Muscle layer of duodenum (tissue), 2 donors: Measurements from ENCODE around the gene PLAGL2.

Source experiments
- H3K27ac ChIP-seq: one replicate; pipeline ENCODE4 v1.7.0; 2013; ENCODE audit warnings: mild to moderate bottlenecking, low read length
- H3K27me3 ChIP-seq: one replicate; pipeline ENCODE4 v1.7.0; 2013; ENCODE audit warnings: low read depth, mild to moderate bottlenecking, control low read depth, low read length
- H3K36me3 ChIP-seq, 2 donors: one replicate each; pipeline ENCODE4 v1.7.0; 2013; ENCODE audit warnings: low read length in 2 of 2, control low read depth in 1 of 2, mild to moderate bottlenecking in 1 of 2; ENCODE audit not compliant: insufficient read depth in 2 of 2, control insufficient read depth in 1 of 2
- H3K4me1 ChIP-seq, 2 donors: one replicate each; pipeline ENCODE4 v1.7.0; 2013; ENCODE audit warnings: low read length in 2 of 2, mild to moderate bottlenecking in 2 of 2, control low read depth in 1 of 2, moderate library complexity in 1 of 2; ENCODE audit not compliant: insufficient read depth in 2 of 2, control insufficient read depth in 1 of 2
- H3K4me3 ChIP-seq, 2 donors: one replicate each; pipeline ENCODE4 v1.7.0; 2013; ENCODE audit warnings: low read length in 2 of 2, low read depth in 1 of 2, mild to moderate bottlenecking in 1 of 2
- H3K9me3 ChIP-seq, 2 donors: one replicate each; pipeline ENCODE4 v1.7.0; 2013; ENCODE audit warnings: low read length in 2 of 2, control low read depth in 1 of 2, mild to moderate bottlenecking in 1 of 2; ENCODE audit not compliant: control insufficient read depth in 1 of 2
- donor health status: healthy.

The PLAGL2 gene

DNA sequence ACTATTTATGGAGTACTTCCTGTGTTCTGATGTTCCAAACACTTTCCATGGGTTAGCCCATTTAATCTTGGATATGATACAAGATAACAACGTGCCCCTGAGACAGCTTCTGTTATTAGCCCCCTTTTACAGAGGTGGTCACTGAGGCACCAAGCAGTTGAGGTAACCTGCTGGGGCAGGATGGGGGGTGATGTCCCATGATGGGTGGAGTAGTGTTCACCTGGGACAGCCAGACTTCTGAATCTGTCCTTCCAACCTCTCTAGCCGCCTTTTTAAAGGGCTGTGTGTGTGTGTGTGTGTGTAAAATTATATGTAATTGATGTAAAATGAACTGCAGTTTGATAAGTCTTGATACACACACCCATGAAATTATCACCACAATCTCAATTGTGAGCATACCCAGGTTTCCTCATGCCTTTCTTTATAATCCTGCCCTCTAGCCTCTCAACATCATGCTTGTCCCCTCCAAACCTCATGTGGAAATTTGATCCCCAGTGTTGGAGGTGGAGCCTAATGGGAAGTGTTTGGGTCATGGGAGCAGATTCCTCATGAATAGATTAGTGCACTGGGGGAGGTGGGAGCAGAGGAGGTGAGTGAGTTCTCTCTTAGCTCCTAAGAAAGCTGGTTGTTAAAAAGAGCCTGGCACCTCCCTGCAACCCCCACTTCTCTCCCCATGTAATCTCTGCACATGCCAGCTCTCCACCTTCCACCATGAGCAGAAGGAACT, 39.2 kb downstream of the PLAGL2 start:
- no peak overlapping the region for H3K4me3 ChIP-seq
- H3K36me3 ChIP-seq: peaks cover 18 to 41% of the 10 kb centered on the region in 2 donors
- H3K9me3 ChIP-seq: no peaks in the 10 kb centered on the region
- no peak overlapping the region for H3K27ac ChIP-seq
- H3K4me1 ChIP-seq: no peaks in the 10 kb centered on the region
- H3K27me3 ChIP-seq: no peaks in the 10 kb centered on the region

- peaks cover 21 to 45% of the 10 kb centered on the region in 2 donors for H3K36me3 ChIP-seq
These were observed 40.0 kb downstream of the PLAGL2 start for GRCh38 chr20:32167552-32167951.

DNA sequence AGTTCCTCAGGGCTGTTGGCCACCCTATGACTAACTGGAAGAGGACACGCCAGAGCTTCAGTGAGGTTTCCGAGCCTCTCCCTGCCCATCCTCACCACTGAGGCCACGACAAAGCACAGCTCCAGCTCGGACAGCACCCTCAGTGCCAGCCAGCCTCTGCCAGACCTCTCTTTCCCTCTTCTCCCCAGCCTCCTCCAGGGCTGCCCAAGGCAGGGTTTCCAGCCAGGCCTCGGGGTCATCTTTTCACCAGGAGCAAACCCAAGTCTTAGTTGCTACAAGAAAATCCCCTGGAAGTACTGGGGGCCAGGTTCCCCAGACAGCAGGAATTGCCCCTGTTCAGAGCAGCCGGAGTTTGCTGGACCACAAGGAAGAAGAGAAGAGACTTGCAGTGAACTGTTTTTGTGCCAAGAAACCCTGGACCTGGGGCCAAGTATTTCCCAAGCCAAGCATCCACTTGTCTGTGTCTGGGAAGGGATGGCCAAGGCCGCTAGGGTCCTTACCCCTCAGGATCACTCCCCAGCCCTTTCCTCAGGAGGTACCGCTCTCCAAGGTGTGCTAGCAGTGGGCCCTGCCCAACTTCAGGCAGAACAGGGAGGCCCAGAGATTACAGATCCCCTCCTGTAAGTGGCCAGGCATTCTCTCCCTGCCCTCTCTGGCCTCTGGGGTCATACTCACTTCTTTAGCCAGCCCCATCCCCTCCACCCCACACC, 41.6 kb downstream of the PLAGL2 start:
- Histone ChIP-seq H3K27ac (no peak overlapping the region), H3K4me1 (no peaks in the 10 kb centered on the region), H3K9me3 (no peaks in the 10 kb centered on the region), H3K36me3 (peaks cover 37 to 61% of the 10 kb centered on the region in 2 donors), H3K4me3 (no peak overlapping the region), H3K27me3 (no peaks in the 10 kb centered on the region)

More at GRCh38 chr20:32167552-32167951, 40.0 kb downstream of the PLAGL2 start:
- no peaks in the 10 kb centered on the region for H3K27me3 ChIP-seq
- no peak overlapping the region for H3K4me3 ChIP-seq
- H3K4me1 ChIP-seq: no peaks in the 10 kb centered on the region
- no peaks in the 10 kb centered on the region for H3K9me3 ChIP-seq
- H3K27ac ChIP-seq: no peak overlapping the region

DNA sequence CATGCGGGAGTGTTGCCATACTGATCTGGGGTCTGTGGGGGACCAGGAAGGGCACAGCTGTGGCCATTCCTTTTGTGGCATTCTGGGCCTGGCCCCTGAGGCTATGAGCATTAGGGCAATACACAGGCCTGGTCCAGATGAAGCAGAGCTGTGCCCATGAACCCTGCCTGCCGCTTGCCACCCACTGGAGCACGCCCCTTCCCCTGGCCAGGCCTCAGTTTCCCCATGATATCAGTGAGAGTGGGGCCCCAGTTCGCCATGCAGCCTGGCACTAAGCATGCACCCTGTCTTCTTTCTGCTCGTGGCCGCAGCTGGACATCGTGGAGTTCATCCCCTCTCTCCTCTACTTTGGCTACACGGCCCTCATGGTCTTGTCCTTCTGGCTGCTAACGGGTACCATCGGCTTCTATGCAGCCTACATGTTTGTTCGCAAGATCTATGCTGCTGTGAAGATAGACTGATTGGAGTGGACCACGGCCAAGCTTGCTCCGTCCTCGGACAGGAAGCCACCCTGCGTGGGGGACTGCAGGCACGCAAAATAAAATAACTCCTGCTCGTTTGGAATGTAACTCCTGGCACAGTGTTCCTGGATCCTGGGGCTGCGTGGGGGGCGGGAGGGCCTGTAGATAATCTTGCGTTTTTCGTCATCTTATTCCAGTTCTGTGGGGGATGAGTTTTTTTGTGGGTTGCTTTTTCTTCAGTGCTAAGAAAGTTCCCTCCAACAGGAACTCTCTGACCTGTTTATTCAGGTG, 42.4 kb downstream of the PLAGL2 start:
- Histone ChIP-seq H3K36me3 (peaks cover 41 to 67% of the 10 kb centered on the region in 2 donors), H3K4me3 (no peak overlapping the region), H3K27ac (no peak overlapping the region), H3K9me3 (no peaks in the 10 kb centered on the region), H3K27me3 (no peaks in the 10 kb centered on the region), H3K4me1 (no peaks in the 10 kb centered on the region)

DNA sequence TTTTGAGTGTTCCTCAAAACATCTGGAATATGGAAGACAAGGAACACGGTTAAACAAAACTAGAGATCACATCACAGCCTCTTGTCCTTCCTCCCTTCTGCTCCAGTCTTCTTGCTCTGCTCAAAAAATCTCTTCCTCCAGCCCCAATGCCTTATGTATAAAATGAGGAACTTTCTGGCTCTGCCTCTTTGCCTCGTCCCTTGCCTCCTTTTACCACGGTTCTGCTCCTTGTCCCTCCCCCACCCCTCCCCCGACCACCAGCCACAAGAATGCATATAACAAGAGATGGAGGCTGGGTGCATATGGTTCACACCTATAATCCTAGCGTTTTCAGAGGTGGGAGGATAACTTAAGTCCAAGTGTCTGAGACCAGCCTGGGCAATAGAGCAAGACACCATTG, 43.6 kb downstream of the PLAGL2 start:
- Histone ChIP-seq H3K4me1 (no peaks in the 10 kb centered on the region), H3K9me3 (no peaks in the 10 kb centered on the region), H3K36me3 (peaks cover 53 to 79% of the 10 kb centered on the region in 2 donors), H3K27me3 (no peaks in the 10 kb centered on the region), H3K27ac (no peak overlapping the region), H3K4me3 (no peak overlapping the region)

DNA sequence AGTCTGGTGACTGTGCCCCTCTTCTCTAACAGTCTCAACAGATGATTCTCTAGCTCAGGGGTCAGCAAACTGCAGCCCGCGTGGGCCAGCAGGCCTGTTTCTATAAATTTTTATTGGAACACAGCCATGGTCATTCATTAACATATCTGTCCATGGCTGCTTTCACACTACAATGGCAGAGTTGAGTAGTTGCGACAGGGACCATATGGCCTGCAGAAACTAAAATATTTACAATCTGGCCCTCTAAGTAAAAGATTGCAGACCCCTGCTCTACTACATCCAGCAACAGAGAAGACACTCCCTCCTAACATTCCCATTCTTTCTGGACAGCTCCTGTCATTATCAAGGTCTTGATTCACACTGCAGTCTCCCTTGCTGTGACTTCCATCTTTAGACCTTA, 45.2 kb downstream of the PLAGL2 start:
- peaks cover 56 to 89% of the 10 kb centered on the region in 2 donors for H3K36me3 ChIP-seq
- no peak overlapping the region for H3K4me3 ChIP-seq
- no peak overlapping the region for H3K27ac ChIP-seq
- no peaks in the 10 kb centered on the region for H3K27me3 ChIP-seq
- no peaks in the 10 kb centered on the region for H3K9me3 ChIP-seq
- H3K4me1 ChIP-seq: no peaks in the 10 kb centered on the region

DNA sequence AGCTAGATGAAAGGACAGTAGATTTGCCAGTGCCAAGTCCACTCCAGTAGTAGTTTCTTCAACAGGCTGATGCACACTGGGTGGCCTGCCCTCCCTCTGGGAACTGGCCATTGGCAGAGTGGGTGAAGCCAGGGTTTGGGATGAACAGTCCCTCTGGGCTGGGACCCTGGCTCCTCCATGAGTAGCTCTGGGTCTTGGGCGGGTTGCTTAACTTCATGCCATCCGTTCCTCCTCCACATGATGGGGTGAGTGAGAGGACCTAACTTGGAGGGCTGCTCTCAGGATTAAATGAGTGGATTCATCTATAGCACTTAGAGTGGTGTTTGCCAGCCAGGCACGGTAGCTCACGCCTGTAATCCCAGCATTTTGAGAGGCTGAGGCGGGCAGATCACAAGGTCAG, 47.2 kb downstream of the PLAGL2 start:
- Histone ChIP-seq H3K9me3 (no peaks in the 10 kb centered on the region), H3K4me3 (no peak overlapping the region), H3K27ac (no peak overlapping the region), H3K4me1 (no peaks in the 10 kb centered on the region), H3K36me3 (peaks cover 43 to 78% of the 10 kb centered on the region in 2 donors), H3K27me3 (no peaks in the 10 kb centered on the region)

GRCh38 chr20:32159766-32160221, 47.7 kb downstream of the PLAGL2 start:
- H3K27ac ChIP-seq: no peak overlapping the region
- no peaks in the 10 kb centered on the region for H3K9me3 ChIP-seq
- no peaks in the 10 kb centered on the region for H3K27me3 ChIP-seq
- H3K4me3 ChIP-seq: no peak overlapping the region
- peaks cover 40 to 78% of the 10 kb centered on the region in 2 donors for H3K36me3 ChIP-seq
- no peaks in the 10 kb centered on the region for H3K4me1 ChIP-seq

GRCh38 chr20:32158943-32159660, 48.4 kb downstream of the PLAGL2 start:
- Histone ChIP-seq H3K27ac (no peak overlapping the region), H3K36me3 (peaks cover 40 to 74% of the 10 kb centered on the region in 2 donors)

GRCh38 chr20:32158351-32158750, 49.2 kb downstream of the PLAGL2 start:
- H3K27ac ChIP-seq: no peak overlapping the region
- no peaks in the 10 kb centered on the region for H3K4me1 ChIP-seq
- H3K36me3 ChIP-seq: peaks cover 44 to 70% of the 10 kb centered on the region in 2 donors
- no peaks in the 10 kb centered on the region for H3K27me3 ChIP-seq
- H3K4me3 ChIP-seq: no peak overlapping the region
- no peaks in the 10 kb centered on the region for H3K9me3 ChIP-seq

More at GRCh38 chr20:32158943-32159660, 48.4 kb downstream of the PLAGL2 start:
- Histone ChIP-seq H3K4me3 (no peak overlapping the region), H3K4me1 (no peaks in the 10 kb centered on the region), H3K9me3 (no peaks in the 10 kb centered on the region), H3K27me3 (no peaks in the 10 kb centered on the region)
